ENCODE results near the gene RTL10.
"Not testable (repeated sequence)": the region's sequence is repeated elsewhere in the genome, so short reads cannot be mapped to it uniquely, and the experiment has no call there.

RTL10 gene

GRCh38 chr22:19843857-19844376, 10.8 kb downstream of the RTL10 start:
- no peak for DNase-seq (ENCODE audit: low read depth in 2 of 2)

GRCh38 chr22:19843107-19843856, 11.4 kb downstream of the RTL10 start:
- no peak for DNase-seq (ENCODE audit: low read depth in 2 of 2)

- no peak for DNase-seq (ENCODE audit: low read depth in 2 of 2)
Measured at GRCh38 chr22:19842393-19843106, 12.1 kb downstream of the RTL10 start.

- no peak for DNase-seq (ENCODE audit: low read depth in 2 of 2)
Measured at GRCh38 chr22:19841641-19842392, 12.9 kb downstream of the RTL10 start.

- no peak for DNase-seq (ENCODE audit: low read depth in 2 of 2)
Measured at GRCh38 chr22:19840955-19841640, 13.6 kb downstream of the RTL10 start.

GRCh38 chr22:19840059-19840458, 14.6 kb downstream of the RTL10 start:
- no peak for DNase-seq (ENCODE audit: low read depth in 2 of 2)

GRCh38 chr22:19837915-19838314, 16.8 kb downstream of the RTL10 start:
- no peak for DNase-seq (ENCODE audit: low read depth in 2 of 2)

GRCh38 chr22:19836512-19836911, 18.2 kb downstream of the RTL10 start:
- no peak for DNase-seq (ENCODE audit: low read depth in 2 of 2)

GRCh38 chr22:19834599-19834998, 20.1 kb downstream of the RTL10 start:
- DNase-seq (ENCODE audit: low read depth in 2 of 2), result no peak

- DNase-seq (ENCODE audit: low read depth in 2 of 2), result not testable (repeated sequence)
Measured at GRCh38 chr22:19833327-19833726, 21.3 kb downstream of the RTL10 start.

GRCh38 chr22:19832476-19833108, 22.1 kb downstream of the RTL10 start:
- DNase-seq (ENCODE audit: low read depth in 2 of 2), result no peak

- DNase-seq (ENCODE audit: low read depth in 2 of 2), result not testable (repeated sequence)
Measured at GRCh38 chr22:19831979-19832378, 22.7 kb downstream of the RTL10 start.

- no peak for DNase-seq (ENCODE audit: low read depth in 2 of 2)
Measured at GRCh38 chr22:19831016-19831415, 23.7 kb downstream of the RTL10 start.

- DNase-seq (ENCODE audit: low read depth in 2 of 2), result no peak
Measured at GRCh38 chr22:19828035-19828401, 26.7 kb downstream of the RTL10 start.

GRCh38 chr22:19827341-19828034, 27.2 kb downstream of the RTL10 start:
- no peak for DNase-seq (ENCODE audit: low read depth in 2 of 2)

GRCh38 chr22:19826619-19826950, 28.1 kb downstream of the RTL10 start:
- DNase-seq (ENCODE audit: low read depth in 2 of 2), result no peak

GRCh38 chr22:19825904-19826618, 28.6 kb downstream of the RTL10 start:
- DNase-seq (ENCODE audit: low read depth in 2 of 2), result no peak

GRCh38 chr22:19824926-19825339, 29.7 kb downstream of the RTL10 start:
- DNase-seq (ENCODE audit: low read depth in 2 of 2), result no peak

- DNase-seq (ENCODE audit: low read depth in 2 of 2), result no peak
Measured at GRCh38 chr22:19824212-19824925, 30.3 kb downstream of the RTL10 start.

- no peak for DNase-seq (ENCODE audit: low read depth in 2 of 2)
Measured at GRCh38 chr22:19823902-19824211, 30.8 kb downstream of the RTL10 start.
